HG03575 (cell line): ENCODE data around the gene SFTPD.

Experiments used
- ATAC-seq: cut with Tn5 transposase; IDR thresholded peaks from one replicate; pipeline ENCODE4 v1.9.1; 2021; ENCODE audit not compliant: unreplicated experiment, insufficient number of reproducible peaks, low FRiP score; ENCODE audit errors: extremely low read depth

The SFTPD gene

DNA sequence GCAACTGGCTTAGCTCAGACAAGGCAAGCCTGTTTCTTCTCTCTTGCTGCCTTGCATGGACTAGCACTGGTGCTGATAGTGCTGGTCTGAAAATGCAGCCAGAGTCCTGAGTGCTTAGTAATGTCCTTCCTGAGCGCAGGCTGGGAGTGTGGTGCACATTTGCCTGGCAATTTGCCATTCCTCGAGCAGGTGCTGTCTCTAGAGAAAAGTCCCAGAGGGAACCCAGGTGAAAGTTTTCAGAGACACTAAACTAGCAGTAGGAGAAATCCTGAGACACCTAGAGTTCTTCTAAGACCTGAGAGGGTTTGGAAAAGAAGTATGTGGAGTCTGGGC is 1.9 kb downstream of the SFTPD start:
- ATAC-seq: no peak

DNA sequence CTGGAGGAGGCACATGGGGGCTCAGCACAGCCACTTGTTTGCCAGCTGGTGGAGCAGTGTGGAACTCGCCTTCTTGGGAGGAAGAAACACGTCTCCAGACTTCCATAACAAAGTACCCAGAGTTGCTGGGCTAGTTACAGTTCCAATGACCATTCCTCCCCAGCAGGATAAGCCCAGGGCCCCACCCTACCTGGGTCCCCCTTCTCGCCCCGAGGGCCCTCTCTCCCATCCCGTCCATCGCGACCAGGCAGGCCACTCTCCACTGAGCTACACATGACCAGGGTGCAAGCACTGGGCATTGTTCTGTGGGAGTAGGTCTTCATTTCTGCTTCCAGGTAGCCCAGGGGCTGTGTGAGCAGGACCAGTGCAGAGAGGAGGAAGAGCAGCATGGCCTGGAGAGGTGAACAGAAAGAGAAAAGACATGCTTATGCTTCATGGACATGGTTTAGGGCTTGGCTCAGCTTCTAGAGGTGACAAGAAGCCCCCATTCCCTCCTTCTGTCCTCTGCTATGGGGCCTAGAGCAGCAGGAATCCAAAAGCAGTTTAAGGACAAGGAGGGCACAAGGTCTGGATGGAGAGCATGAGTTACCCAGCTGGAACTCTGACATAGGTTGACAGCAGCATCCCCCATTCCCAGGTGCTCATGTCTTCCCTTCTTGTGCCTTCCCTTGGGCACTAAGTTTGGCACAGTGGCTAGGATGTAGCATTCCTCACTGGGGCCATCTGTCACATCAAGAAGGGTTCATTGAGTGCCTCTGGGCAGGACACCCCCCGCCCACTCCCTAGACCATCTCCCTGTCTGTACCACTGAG is 2.4 kb downstream of the SFTPD start:
- ATAC-seq: no peak

DNA sequence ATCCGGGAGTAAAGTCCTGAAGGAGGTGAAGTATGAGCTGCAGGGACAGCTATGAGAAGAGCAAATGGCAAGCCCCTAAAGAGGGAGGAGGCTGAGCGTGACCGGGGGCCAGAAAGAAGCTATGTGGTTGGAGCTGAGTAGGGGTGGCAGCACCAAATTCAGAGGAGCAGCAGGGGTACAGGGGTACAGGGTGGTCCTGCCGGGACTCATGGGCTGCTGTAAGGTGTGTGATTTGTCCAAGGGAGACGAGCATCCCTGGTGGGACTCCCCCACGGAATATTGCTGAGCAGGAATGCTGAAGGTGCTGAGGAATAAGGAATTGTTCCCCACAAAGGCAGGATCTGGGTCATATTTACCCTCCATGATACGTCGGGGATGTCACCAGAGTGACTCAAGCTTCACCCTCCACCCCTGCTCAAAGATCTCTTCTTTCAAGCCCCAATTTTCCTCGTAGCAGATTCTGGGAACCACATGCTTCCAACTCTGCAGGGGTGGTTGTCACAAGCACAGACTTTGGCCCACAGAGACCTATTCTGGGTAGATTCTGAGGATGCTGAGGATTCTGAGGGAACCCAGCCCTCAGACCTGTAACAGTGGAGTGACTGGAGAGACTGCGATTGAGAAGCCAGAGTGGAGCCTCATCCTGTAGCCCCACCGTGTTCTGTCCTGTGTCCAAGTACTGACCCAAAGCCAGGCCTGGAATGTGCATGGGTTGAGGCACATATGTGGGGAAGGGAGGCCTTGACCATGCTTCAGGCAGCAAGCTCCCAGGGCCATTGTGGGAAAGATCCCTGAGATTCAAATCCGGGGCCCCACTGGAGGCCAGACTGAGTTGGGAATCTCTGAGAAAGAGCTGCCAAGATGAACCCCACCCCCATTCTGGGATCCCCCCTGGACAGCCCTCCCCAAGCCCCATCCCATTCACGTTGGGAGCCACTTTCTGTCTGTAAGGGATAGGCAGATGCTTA is 4.2 kb downstream of the SFTPD start:
- no peak for ATAC-seq

DNA sequence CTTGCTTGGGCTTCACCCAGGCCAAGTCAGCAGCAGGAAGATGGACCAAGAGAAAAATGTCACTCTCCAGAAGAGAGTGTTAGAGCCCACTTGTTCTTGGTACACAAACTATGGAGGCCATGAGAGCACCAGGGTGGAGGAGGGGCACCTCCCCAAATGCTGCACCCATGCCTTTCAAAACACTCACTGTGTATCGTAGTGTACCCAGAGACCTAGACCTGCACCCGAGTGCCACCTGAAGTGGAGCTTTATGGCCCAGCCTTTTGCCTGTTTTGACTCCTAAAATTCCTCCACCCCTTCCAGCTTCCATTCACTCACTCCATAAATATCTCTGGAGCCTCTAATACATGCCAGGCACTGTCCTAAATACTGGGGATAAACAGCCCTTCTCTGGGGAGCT is 5.0 kb downstream of the SFTPD start:
- no peak for ATAC-seq

DNA sequence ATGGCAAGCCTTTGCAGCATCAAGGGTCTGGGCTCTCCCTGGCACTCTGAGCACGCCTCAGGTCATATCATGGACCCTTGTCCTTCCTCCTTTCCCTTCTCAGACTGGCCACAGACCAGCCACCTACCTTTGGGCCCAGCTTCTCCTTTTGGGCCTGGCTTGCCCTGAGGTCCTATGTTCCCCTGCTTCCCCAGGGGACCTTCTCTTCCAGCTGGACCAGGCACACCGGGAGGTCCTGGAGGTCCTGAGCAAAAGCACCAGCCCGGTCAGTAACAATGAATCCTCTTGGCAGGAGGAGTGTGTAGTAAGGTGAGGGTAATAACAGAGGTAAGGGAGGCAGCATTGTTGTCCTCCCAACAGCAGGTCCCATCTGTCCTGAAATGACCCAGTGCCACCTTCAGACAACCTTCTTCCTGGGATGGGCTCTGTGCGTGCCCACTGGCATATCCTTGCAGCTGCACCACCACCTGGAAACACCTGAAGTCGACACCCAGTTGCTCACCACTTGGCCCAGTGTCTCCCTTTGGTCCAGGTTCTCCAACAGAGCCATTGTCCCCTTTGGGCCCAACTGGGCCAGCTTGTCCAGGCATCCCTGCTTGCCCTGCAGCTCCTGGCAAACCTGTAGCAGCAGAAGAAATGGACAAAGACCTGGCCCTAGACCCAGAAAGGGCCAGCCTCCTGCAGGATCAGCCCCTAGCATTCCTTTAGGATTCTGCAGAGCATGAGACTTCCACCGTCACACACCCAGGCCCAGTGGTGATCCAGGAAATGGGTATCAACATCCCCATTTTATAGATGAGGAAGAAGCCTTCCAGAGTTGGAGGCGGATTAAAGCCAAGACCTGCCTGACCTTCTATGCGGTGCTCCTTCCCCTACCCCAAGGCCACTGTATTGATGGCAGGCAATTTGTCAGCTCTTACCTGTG is 6.4 kb downstream of the SFTPD start:
- no peak for ATAC-seq

DNA sequence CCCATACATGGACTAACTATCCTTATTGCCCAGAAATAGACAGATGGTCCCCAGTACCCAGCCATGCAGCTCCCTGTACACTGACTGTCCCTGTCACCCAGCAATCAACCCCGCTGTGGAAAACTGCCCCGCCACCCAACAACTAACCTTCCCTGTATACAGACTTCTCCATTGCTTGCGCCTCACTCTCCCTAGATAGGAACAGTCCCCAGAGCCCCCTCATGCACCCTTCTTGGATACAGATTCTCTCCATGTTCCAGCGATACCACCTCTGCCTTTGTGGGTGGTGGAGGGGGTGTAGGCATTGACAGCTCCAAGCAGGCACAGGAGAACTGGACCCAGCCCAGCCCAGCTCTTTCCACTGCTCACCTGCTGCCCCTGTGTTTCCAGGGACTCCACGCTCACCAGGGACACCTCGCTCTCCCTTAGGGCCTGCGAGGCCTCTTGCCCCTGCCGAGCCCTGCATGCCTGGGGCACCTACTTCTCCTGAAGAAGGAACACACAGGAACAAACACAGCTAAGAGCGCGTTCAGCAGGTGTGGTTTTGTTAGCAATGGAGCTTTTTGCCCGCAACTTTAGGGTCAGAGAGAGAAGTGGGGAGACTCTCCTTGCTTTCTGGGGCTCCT is 7.2 kb downstream of the SFTPD start:
- no peak for ATAC-seq

DNA sequence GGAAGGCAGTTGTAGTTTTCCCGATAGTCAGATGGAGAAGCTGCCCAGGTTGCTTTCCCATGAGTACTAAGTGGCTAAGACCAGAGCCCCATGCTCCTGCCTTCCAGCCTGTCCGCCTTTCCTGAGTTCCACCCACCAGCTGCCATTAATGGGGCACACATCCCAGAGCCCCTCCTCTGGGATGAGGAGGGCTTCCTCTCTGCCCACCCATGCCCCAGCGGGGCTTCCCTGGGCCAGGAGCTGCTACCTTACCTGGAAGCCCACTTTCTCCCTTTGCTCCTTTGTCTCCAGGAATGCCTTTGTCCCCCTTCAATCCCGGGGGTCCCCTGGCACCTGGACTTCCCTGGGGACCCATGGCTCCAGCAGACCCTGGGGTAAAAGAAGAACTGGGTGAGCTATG is 7.8 kb downstream of the SFTPD start:
- no peak for ATAC-seq

DNA sequence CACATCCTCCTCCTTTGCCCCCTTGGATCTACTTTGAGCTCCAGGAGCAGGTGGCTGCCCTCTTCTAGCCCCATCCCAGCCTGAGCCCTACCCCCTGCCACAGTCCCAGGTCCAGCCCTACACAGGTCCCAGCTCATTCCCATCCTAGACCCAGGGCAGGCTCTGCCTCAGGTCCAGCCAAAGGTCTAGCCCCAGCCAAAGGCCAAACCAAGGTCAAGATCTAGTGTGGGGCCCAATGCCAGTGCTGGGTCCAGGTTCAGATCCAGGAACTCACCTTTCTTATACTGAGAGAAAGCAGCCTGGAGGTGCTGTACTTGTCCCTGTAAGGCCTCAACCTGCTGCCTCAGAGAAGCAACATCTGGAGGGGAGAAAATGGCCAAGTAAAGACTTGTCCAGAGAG is 8.5 kb downstream of the SFTPD start:
- no peak for ATAC-seq

DNA sequence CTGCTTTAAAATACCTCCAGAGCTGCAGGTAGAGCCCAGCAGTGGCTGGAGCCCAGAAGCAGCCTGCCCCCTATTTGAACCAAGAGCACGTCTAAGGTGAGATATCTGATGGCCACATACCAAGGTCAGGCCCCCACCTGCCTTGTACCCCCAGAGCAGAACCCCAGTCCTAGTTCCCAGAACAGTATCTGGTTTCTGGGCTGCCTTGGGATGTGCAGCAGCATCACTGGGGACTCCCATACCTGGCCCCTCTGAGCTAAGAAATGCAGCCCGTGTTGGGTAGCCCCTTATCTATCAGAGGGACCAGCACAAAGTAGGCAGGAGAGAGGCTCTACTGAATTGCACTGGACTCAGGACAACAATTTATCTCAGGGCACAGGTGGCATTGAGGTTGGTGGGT is 8.9 kb downstream of the SFTPD start:
- ATAC-seq: no peak

DNA sequence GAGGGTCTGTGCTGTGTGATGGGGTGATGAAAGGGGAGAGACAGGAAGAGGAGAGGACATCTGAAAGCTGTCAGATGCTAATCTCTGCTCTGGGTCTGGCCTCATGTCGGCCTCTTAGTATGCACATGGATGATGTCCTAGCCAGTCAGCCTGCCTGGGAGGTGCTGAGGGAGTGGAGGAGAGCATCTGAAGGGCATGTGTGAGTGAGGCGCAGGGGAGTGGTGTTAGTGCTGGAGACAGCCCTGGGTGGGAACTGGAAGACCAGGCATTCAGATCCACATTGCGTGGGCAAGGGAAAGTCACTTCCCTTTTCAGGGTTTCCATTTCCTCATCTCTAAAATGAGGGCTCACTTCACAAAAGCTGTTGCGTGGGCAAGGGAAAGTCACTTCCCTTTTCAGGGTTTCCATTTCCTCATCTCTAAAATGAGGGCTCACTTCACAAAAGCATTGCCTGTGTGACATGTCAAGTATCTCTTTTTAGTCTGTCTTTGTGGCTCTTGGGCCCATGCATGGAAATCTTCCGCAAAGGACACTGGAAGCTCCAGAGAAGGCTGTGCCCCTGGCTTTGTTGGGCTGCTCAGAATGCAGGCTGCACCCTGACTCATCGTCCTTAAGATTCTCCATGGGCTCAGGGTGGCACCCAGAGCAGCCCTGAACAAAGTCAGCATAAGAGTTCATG is 10.0 kb downstream of the SFTPD start:
- ATAC-seq: no peak

DNA sequence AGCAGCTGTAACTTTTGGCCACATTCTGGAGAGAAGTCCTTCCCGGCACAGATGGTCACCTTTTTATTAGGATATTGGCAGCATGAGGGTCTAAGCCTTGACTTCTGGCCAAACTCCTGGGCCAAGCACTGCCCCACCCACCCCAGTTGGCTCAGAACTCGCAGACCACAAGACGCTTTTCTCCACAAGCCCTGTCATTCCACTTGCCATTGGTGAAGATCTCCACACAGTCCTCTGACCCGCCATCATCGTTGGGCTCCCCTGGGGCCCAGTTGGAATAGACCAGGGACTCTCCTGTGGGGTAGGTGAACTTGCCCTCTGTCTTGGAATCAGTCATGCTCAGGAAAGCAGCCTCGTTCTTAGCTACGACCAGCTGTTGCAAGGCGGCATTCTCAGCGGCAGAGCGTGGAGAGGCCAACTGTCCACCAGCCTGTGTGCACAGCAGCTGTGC is 11.2 kb downstream of the SFTPD start:
- ATAC-seq: no peak

DNA sequence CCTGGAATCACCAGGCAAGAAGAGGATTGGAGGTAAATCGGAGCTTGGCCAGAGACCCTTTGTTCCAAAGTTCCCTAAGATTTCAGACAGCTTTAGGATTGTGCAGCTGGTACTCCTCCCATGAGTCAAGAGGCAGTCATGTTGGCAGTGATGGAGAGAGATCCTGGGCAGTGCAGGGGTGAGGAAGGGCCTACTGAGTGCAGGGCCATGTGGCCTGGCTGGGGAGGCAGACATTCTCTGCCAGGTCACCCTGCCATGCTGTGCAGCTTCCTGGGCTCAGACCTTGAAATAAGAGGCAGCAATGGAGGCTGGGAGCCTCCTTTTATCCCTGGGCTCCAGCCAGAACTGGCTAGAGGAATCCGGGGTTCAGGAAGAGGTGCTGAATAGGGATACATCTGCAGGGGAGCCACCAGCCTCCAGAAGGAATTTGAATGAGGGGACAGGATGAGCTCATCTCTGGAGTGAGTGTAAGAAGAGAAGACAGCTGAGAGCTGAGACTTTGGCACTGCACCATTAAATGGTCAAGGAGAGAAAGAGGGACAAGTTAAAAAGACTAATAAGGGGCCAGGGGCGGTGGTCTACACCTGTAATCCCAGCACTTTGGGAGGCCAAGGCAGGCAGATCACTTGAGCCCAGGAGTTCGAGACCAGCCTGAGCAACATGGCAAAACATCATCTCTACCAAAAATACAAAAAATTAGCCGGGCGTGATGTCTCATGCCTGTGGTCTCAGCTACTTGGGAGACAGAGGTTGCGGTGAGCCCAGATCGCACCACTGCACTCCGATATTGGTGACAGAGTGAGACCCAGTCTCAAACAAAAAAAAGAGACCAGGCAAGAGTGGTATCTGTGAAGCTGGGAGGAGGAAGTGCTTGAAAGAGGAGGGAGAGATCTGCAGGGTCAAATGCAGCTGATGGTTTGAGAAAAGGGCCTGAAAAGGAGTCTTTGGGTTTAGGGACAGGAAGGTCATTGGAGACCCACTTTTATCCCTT is 12.0 kb downstream of the SFTPD start:
- ATAC-seq: no peak

DNA sequence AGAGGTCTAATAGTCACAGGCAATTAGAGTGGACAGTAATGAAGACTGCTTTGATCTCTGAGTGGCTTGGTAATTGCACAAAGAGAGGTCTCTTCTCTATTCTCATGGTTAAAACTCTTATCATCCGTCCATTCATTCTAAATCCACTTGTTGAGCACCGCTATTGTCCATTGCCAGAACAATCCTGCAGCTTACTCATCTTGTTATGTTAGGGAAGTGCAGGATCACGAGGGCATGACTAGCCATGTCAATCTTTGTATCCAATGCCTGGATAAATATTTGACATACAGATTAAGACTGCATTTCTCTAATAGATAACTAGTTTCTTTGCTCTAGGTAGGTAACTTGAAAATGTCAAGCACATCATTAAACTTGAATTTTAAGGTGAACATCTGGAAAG is 14.9 kb downstream of the SFTPD start:
- no peak for ATAC-seq

DNA sequence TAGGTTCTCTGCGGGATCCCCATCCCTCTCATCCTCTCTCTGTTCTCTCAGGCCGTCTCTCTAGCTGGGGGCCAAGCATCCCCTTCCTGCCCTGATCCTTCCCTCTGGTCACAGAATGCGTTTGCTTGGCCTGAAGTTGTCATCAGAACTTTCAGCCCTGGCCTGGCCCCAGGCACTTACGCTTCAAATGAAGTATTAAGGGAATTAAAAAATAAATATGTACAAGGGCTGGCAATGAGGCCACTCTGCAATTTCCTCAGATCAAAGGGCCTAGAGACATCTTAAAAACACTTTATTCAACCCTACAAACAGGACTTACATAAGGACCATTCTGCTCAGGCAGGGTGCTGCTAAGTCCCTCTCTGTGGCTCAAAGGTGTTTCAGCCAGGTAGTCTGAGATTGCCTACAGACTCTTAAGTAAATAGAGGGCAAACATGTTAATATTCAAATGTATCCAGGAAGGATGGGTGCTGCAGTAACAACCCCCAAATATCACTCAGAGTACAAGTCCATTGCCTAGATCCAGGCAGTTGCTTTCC is 16.0 kb downstream of the SFTPD start:
- ATAC-seq: no peak

DNA sequence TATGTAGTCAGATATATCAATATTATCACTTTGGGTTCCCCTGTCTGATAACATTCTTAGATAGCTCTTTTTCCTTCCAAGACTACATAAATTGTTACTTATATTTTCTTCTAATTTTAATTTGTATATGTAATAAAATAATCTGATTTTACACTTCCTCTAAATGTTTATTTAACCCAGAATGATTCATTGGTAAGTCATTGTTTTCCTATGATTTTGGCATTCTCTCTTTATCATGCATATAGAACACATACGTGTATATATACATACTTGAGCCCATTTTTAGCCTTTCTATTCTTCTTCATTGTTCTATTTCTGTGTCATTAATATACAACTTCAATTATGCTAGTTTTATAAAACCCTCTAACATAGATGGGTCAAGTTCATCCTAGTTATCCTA is 16.6 kb downstream of the SFTPD start:
- ATAC-seq: no peak

DNA sequence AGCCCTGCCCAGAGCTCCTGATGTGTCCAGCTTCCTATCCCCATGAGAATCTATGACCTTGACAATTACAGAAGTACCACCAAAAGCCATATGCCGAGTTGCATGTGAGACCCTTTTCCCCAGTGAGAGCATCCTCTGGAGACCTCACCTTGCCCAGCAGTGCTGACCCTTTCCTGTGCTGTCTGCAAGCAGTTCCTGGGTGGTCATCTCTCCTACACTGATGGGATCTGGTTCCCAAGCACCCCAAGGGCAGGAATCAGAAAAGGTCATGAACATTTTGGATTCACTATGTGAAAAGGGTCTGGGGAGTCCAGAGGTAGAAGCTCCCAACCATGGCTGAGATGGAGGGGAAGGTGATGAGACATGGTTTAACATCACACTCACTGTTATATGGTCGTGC is 18.2 kb downstream of the SFTPD start:
- ATAC-seq: no peak

DNA sequence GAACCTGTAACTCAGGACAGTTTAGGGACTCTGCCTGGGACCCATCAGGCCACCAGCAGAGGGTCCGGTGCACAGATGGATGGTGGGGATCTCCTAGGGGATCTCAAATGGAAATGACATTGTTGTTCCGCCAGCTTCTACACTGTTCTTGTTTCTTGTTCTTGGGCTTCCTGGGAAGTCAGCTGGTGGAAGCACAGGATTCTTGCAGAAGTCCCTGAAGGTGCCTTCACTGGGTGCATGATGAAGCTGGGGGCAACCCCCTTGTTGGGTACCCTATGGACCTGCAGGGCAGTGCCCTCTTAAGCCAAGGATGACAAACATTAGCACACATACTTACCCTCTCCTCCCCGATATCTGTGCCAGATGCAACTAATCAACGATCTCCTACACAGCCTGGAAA is 18.6 kb downstream of the SFTPD start:
- no peak for ATAC-seq
